Purkinje cell (primary cell): ENCODE results near the gene SLC4A7. TPM values are rescaled to one million over a fixed set of nuclear protein-coding genes. Genes with fewer than 3 reads are reported as not detected.

Experiments used
- polyA plus RNA-seq: library from polyadenylated mRNA; unstranded; fragments of >200 nt; fragmentation: Nextera tagmentation; gene quantifications from 2 replicates; pipeline ENCODE4 v1.2.1, GENCODE V29; 2014

The SLC4A7 gene
- polyA plus RNA-seq = 15.5 and 19.9 TPM in 2 replicates

GRCh38 chr3:27484015-27484844 is at the start of gene SLC4A7:
SLC4A7 (minus strand) TSS chr3:27484384; CDS start chr3:27484126, 258 bp downstream.

GRCh38 chr3:27368831-27369607 is 115.2 kb downstream of the SLC4A7 start, which contains the start of gene NEK10:
NEK10 (minus strand) TSS chr3:27369383; CDS start chr3:27352882, 16,501 bp downstream.

Other genes starting within 250 kb of the SLC4A7 start
- gene NEK10, start 115.0 kb downstream of the SLC4A7 start, polyA plus RNA-seq = 14.3 and 22.3 TPM in 2 replicates
- 0.18 and 0.52 TPM in 2 replicates for gene EOMES, start 237.9 kb upstream of the SLC4A7 start, polyA plus RNA-seq